Glutamatergic neuron (in vitro differentiated cells): ENCODE data around the gene FAM53A. TPM values are rescaled to one million over a fixed set of nuclear protein-coding genes. Genes with fewer than 3 reads are reported as not detected.
A peak's percentile ranks its signal among the peaks of the same experiment; 100 is the strongest.

Source experiments
- DNase-seq: peaks from one replicate; pipeline ENCODE4 v3.0.0; 2022
- H3K27ac Mint-ChIP-seq: one replicate; pipeline ENCODE4 v1.8.0; 2020; ENCODE audit warnings: mild to moderate bottlenecking, mixed read lengths, inconsistent platforms; ENCODE audit not compliant: unreplicated experiment
- H3K27me3 Mint-ChIP-seq: one replicate; pipeline ENCODE4 v1.8.0; 2020; ENCODE audit warnings: mild to moderate bottlenecking, moderate library complexity, mixed read lengths, inconsistent platforms; ENCODE audit not compliant: unreplicated experiment
- H3K36me3 Mint-ChIP-seq: one replicate; pipeline ENCODE4 v1.8.0; 2020; ENCODE audit warnings: mild to moderate bottlenecking, mixed read lengths, inconsistent platforms; ENCODE audit not compliant: unreplicated experiment
- H3K4me1 Mint-ChIP-seq: one replicate; pipeline ENCODE4 v1.8.0; 2020; ENCODE audit warnings: mild to moderate bottlenecking, low read depth, mixed read lengths, inconsistent platforms; ENCODE audit not compliant: unreplicated experiment
- H3K4me3 Mint-ChIP-seq: one replicate; pipeline ENCODE4 v1.8.0; 2020; ENCODE audit warnings: mild to moderate bottlenecking, mixed read lengths, inconsistent platforms; ENCODE audit not compliant: unreplicated experiment
- H3K9me3 Mint-ChIP-seq: one replicate; pipeline ENCODE4 v1.8.0; 2020; ENCODE audit warnings: mild to moderate bottlenecking, moderate library complexity, mixed read lengths, inconsistent platforms; ENCODE audit not compliant: unreplicated experiment
- CTCF ChIP-seq: fragments of 200-600 bp; sonication (generic); IDR thresholded peaks from one replicate; pipeline ENCODE4 v1.5.0; 2021; ENCODE audit not compliant: partially characterized antibody, unreplicated experiment
- total RNA-seq: library from RNA; stranded (reverse); fragmentation: NEBNext Ultra II Directional; extraction: Animal tissue kit (Norgen Biotek cat#: 25700); gene quantifications from one replicate; pipeline ENCODE4 v1.2.1, GENCODE V29; 2021; ENCODE audit not compliant: unreplicated experiment

Gene FAM53A
- total RNA-seq, 1 donor from 2014 or later = 1.1 TPM

- no peak for TF ChIP-seq CTCF
- H3K9me3 Mint-ChIP-seq = peaks cover 7% of the 10 kb centered on the region
- peak; percentile 45 for DNase-seq
- H3K4me3 Mint-ChIP-seq = peak overlapping the region; percentile 99
- peaks cover 13% of the 10 kb centered on the region for H3K4me1 Mint-ChIP-seq
- H3K27me3 Mint-ChIP-seq = peaks cover 12% of the 10 kb centered on the region
- no peaks in the 10 kb centered on the region for H3K36me3 Mint-ChIP-seq
- H3K27ac Mint-ChIP-seq = peak overlapping the region; percentile 87
Observed at GRCh38 chr4:1711571-1712215, 27.6 kb upstream of the FAM53A start.

- peaks cover 12% of the 10 kb centered on the region for H3K27me3 Mint-ChIP-seq
Observed at GRCh38 chr4:1711055-1711570, 27.0 kb upstream of the FAM53A start.

GRCh38 chr4:1708581-1708980 lies 24.5 kb upstream of the FAM53A start:
- no peak for DNase-seq
- Mint-ChIP-seq H3K27me3 (peaks cover 12% of the 10 kb centered on the region), H3K27ac (no peak overlapping the region), H3K4me1 (peaks cover 13% of the 10 kb centered on the region), H3K4me3 (peak overlapping the region; percentile 20), H3K9me3 (peaks cover 7% of the 10 kb centered on the region), H3K36me3 (no peaks in the 10 kb centered on the region)
- no peak for TF ChIP-seq CTCF

More at GRCh38 chr4:1711055-1711570, 27.0 kb upstream of the FAM53A start:
- TF ChIP-seq CTCF = no peak
- no peaks in the 10 kb centered on the region for H3K36me3 Mint-ChIP-seq
- peaks cover 7% of the 10 kb centered on the region for H3K9me3 Mint-ChIP-seq
- peak overlapping the region; percentile 87 for H3K27ac Mint-ChIP-seq
- H3K4me3 Mint-ChIP-seq = peak overlapping the region; percentile 99
- no peak for DNase-seq
- H3K4me1 Mint-ChIP-seq = peaks cover 13% of the 10 kb centered on the region

- Mint-ChIP-seq H3K27me3 (peaks cover 5% of the 10 kb centered on the region), H3K9me3 (peaks cover 6% of the 10 kb centered on the region), H3K36me3 (no peaks in the 10 kb centered on the region), H3K27ac (no peak overlapping the region), H3K4me3 (no peak overlapping the region), H3K4me1 (peaks cover 12% of the 10 kb centered on the region)
- no peak for DNase-seq
- no peak for TF ChIP-seq CTCF
Observed at GRCh38 chr4:1706358-1706757, 22.2 kb upstream of the FAM53A start.

- no peak overlapping the region for H3K27ac Mint-ChIP-seq
- no peak for DNase-seq
- H3K9me3 Mint-ChIP-seq = peaks cover 2% of the 10 kb centered on the region
- peaks cover 7% of the 10 kb centered on the region for H3K4me1 Mint-ChIP-seq
- H3K4me3 Mint-ChIP-seq = no peak overlapping the region
- no peaks in the 10 kb centered on the region for H3K36me3 Mint-ChIP-seq
- no peak for TF ChIP-seq CTCF
- H3K27me3 Mint-ChIP-seq = peaks cover 2% of the 10 kb centered on the region
Observed at GRCh38 chr4:1705732-1706131, 21.6 kb upstream of the FAM53A start.
